Ecto neural progenitor cell (in vitro differentiated cells): ENCODE results near the gene LYPD5.

Experiments used
- DNase-seq: peaks from one replicate; pipeline ENCODE4 v3.0.0-alpha.2; 2018; ENCODE audit warnings: low spot score

Gene LYPD5

GRCh38 chr19:43752287-43752875 is 49.9 kb downstream of the LYPD5 start:
- DNase-seq: no peak

- no peak for DNase-seq
Observed at GRCh38 chr19:43751466-43752220, 50.6 kb downstream of the LYPD5 start.

- no peak for DNase-seq
Observed at GRCh38 chr19:43749898-43750297, 52.3 kb downstream of the LYPD5 start.

GRCh38 chr19:43749152-43749551 is 53.1 kb downstream of the LYPD5 start:
- no peak for DNase-seq

- no peak for DNase-seq
Observed at GRCh38 chr19:43748685-43749084, 53.6 kb downstream of the LYPD5 start.

GRCh38 chr19:43748205-43748594 is 54.0 kb downstream of the LYPD5 start:
- DNase-seq: no peak

GRCh38 chr19:43747557-43748204 is 54.6 kb downstream of the LYPD5 start:
- DNase-seq: no peak
